ENCODE results near the gene ARHGAP18.

GRCh38 chr6:129645106-129645829 is 64.7 kb downstream of the ARHGAP18 start:
- TF ChIP-seq, protein P1, sequence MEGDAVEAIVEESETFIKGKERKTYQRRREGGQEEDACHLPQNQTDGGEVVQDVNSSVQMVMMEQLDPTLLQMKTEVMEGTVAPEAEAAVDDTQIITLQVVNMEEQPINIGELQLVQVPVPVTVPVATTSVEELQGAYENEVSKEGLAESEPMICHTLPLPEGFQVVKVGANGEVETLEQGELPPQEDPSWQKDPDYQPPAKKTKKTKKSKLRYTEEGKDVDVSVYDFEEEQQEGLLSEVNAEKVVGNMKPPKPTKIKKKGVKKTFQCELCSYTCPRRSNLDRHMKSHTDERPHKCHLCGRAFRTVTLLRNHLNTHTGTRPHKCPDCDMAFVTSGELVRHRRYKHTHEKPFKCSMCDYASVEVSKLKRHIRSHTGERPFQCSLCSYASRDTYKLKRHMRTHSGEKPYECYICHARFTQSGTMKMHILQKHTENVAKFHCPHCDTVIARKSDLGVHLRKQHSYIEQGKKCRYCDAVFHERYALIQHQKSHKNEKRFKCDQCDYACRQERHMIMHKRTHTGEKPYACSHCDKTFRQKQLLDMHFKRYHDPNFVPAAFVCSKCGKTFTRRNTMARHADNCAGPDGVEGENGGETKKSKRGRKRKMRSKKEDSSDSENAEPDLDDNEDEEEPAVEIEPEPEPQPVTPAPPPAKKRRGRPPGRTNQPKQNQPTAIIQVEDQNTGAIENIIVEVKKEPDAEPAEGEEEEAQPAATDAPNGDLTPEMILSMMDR (IDR thresholded peaks at IDR 0.05) = no peak
- TF ChIP-seq EZH2 (IDR thresholded peaks at IDR 0.05) = no peak

All from neural progenitor cell (in vitro differentiated cells).